ENCODE data around the gene STAG1.

GRCh38 chr3:136788154-136788553 lies 36.0 kb upstream of the STAG1 start:
- no peak for TF ChIP-seq POLR2A (IDR thresholded peaks at IDR 0.05; ENCODE audit: low read length)
- TF ChIP-seq GATA1 (IDR thresholded peaks at IDR 0.05; ENCODE audit: low read depth, low read length), result no peak
